SJCRH30 (cell line): ENCODE measurements around the gene HIPK3. TPM values are rescaled to one million over a fixed set of nuclear protein-coding genes. Genes with fewer than 3 reads are reported as not detected.
"Not testable (repeated sequence)": the region's sequence is repeated elsewhere in the genome, so short reads cannot be mapped to it uniquely, and the experiment has no call there.

ENCODE experiments used
- DNase-seq, 2 experiments: peaks; one replicate each; pipeline ENCODE4 v3.0.0-alpha.2; 2015 to 2020
- H3K27ac ChIP-seq: fragments of 250-450 bp; sonication (Bioruptor Pico); 2 replicates; pipeline ENCODE4 v1.5.1; 2020; ENCODE audit warnings: mild to moderate bottlenecking, moderate library complexity
- H3K27me3 ChIP-seq: fragments of 250-450 bp; sonication (Bioruptor Pico); 2 replicates; pipeline ENCODE4 v1.5.1; 2020; ENCODE audit warnings: mild to moderate bottlenecking, moderate library complexity
- H3K36me3 ChIP-seq: fragments of 250-450 bp; sonication (Bioruptor Pico); 2 replicates; pipeline ENCODE4 v1.5.1; 2020; ENCODE audit warnings: mild to moderate bottlenecking, moderate library complexity
- H3K4me1 ChIP-seq: fragments of 250-450 bp; sonication (Bioruptor Pico); 2 replicates; pipeline ENCODE4 v1.5.1; 2020; ENCODE audit warnings: mild to moderate bottlenecking, moderate library complexity
- H3K4me3 ChIP-seq: fragments of 250-450 bp; sonication (Bioruptor Pico); 2 replicates; pipeline ENCODE4 v1.5.1; 2020; ENCODE audit warnings: mild to moderate bottlenecking, moderate library complexity
- H3K9me3 ChIP-seq: fragments of 250-450 bp; sonication (Bioruptor Pico); replicated peaks from 2 replicates; pipeline ENCODE4 v1.5.1; 2020; ENCODE audit warnings: mild to moderate bottlenecking, moderate library complexity
- total RNA-seq: library from RNA; depleted of rRNA; stranded (reverse); fragments of >200 nt; shearing (Covaris generic); gene quantifications from 2 replicates; pipeline ENCODE4 v1.2.3, GENCODE V29; 2014; rRNA removed

The HIPK3 gene
- total RNA-seq, result 51.7 and 55.0 TPM in 2 replicates

GRCh38 chr11:33257160-33257896, at the start of gene HIPK3:
TSS of gene HIPK3 (plus strand) at chr11:33257381.
- H3K9me3 ChIP-seq, result no peaks in the 10 kb centered on the region
- H3K4me1 ChIP-seq, result peaks cover 7% of the 10 kb centered on the region
- DNase-seq, result peak; percentile 83 to 84
- no peaks in the 10 kb centered on the region for H3K27me3 ChIP-seq
- peak within 1 kb of the TSS; percentile 98 for H3K4me3 ChIP-seq
- H3K27ac ChIP-seq, result peak within 1 kb of the TSS; percentile 98
- no peaks in the 10 kb centered on the region for H3K36me3 ChIP-seq

- no peak overlapping the region for H3K27ac ChIP-seq
- H3K4me1 ChIP-seq, result peaks cover 4% of the 10 kb centered on the region; the same call in 1 of the 2 replicates
- no peaks in the 10 kb centered on the region; the same call in 1 of the 2 replicates for H3K9me3 ChIP-seq
- no peak overlapping the region for H3K4me3 ChIP-seq
- H3K36me3 ChIP-seq, result no peaks in the 10 kb centered on the region
- no peaks in the 10 kb centered on the region for H3K27me3 ChIP-seq
- DNase-seq, result peak; percentile 32 to 59
These were observed 49.7 kb upstream of the HIPK3 start for GRCh38 chr11:33207408-33207985.

- Histone ChIP-seq H3K27ac (no peak overlapping the region), H3K9me3 (no peaks in the 10 kb centered on the region; the same call in 1 of the 2 replicates), H3K4me1 (peaks cover 4% of the 10 kb centered on the region; the same call in 1 of the 2 replicates), H3K36me3 (no peaks in the 10 kb centered on the region), H3K27me3 (no peaks in the 10 kb centered on the region), H3K4me3 (no peak overlapping the region)
- DNase-seq, result no peak
These were observed 49.0 kb upstream of the HIPK3 start for GRCh38 chr11:33208150-33208549.

GRCh38 chr11:33211153-33211552, 46.0 kb upstream of the HIPK3 start:
- Histone ChIP-seq H3K9me3 (no peaks in the 10 kb centered on the region; the same call in 1 of the 2 replicates), H3K4me3 (no peak overlapping the region), H3K4me1 (peaks cover 4% of the 10 kb centered on the region; the same call in 1 of the 2 replicates), H3K27ac (no peak overlapping the region), H3K36me3 (no peaks in the 10 kb centered on the region), H3K27me3 (no peaks in the 10 kb centered on the region)
- no peak for DNase-seq

- H3K27me3 ChIP-seq, result no peaks in the 10 kb centered on the region
- peaks cover 4% of the 10 kb centered on the region; the same call in 1 of the 2 replicates for H3K4me1 ChIP-seq
- no peaks in the 10 kb centered on the region for H3K36me3 ChIP-seq
- DNase-seq, result peak in 1 of 2 experiments; percentile 34
- no peak overlapping the region for H3K4me3 ChIP-seq
- no peaks in the 10 kb centered on the region; the same call in 1 of the 2 replicates for H3K9me3 ChIP-seq
- no peak overlapping the region for H3K27ac ChIP-seq
These were observed 45.6 kb upstream of the HIPK3 start for GRCh38 chr11:33211580-33211979.

GRCh38 chr11:33214187-33214586, 43.0 kb upstream of the HIPK3 start:
- Histone ChIP-seq H3K27me3 (no peaks in the 10 kb centered on the region), H3K36me3 (no peaks in the 10 kb centered on the region), H3K9me3 (no peaks in the 10 kb centered on the region; the same call in 1 of the 2 replicates), H3K4me3 (no peak overlapping the region), H3K4me1 (no peaks in the 10 kb centered on the region), H3K27ac (no peak overlapping the region)
- no peak for DNase-seq

- Histone ChIP-seq H3K9me3 (no peaks in the 10 kb centered on the region; the same call in 1 of the 2 replicates), H3K36me3 (no peaks in the 10 kb centered on the region), H3K4me3 (no peak overlapping the region), H3K27me3 (no peaks in the 10 kb centered on the region), H3K4me1 (no peaks in the 10 kb centered on the region), H3K27ac (no peak overlapping the region)
- no peak for DNase-seq
These were observed 42.4 kb upstream of the HIPK3 start for GRCh38 chr11:33214767-33215166.

GRCh38 chr11:33216676-33217075, 40.5 kb upstream of the HIPK3 start:
- not testable (repeated sequence) for H3K36me3 ChIP-seq, H3K4me1 ChIP-seq, H3K27ac ChIP-seq, H3K4me3 ChIP-seq, H3K9me3 ChIP-seq, H3K27me3 ChIP-seq, DNase-seq

GRCh38 chr11:33222052-33222750, 35.0 kb upstream of the HIPK3 start:
- no peaks in the 10 kb centered on the region for H3K9me3 ChIP-seq
- no peaks in the 10 kb centered on the region for H3K36me3 ChIP-seq
- no peaks in the 10 kb centered on the region for H3K4me1 ChIP-seq
- no peak for DNase-seq
- no peak overlapping the region for H3K27ac ChIP-seq
- H3K27me3 ChIP-seq, result no peaks in the 10 kb centered on the region
- no peak overlapping the region for H3K4me3 ChIP-seq

GRCh38 chr11:33225371-33225770, 31.8 kb upstream of the HIPK3 start:
- H3K27me3 ChIP-seq, result no peaks in the 10 kb centered on the region
- no peaks in the 10 kb centered on the region for H3K9me3 ChIP-seq
- H3K36me3 ChIP-seq, result no peaks in the 10 kb centered on the region
- DNase-seq, result no peak
- no peak overlapping the region for H3K27ac ChIP-seq
- no peaks in the 10 kb centered on the region for H3K4me1 ChIP-seq
- no peak overlapping the region for H3K4me3 ChIP-seq

GRCh38 chr11:33227578-33228261, 29.5 kb upstream of the HIPK3 start:
- Histone ChIP-seq H3K4me1 (no peaks in the 10 kb centered on the region), H3K9me3 (no peaks in the 10 kb centered on the region), H3K27me3 (no peaks in the 10 kb centered on the region), H3K27ac (no peak overlapping the region), H3K36me3 (no peaks in the 10 kb centered on the region), H3K4me3 (no peak overlapping the region)
- DNase-seq, result no peak

- no peaks in the 10 kb centered on the region for H3K27me3 ChIP-seq
- no peaks in the 10 kb centered on the region for H3K36me3 ChIP-seq
- DNase-seq, result no peak
- H3K4me3 ChIP-seq, result no peak overlapping the region
- no peaks in the 10 kb centered on the region for H3K9me3 ChIP-seq
- 0 out of 2 replicates have a peak, but pooled peaks cover 5% of the 10 kb centered on the region for H3K4me1 ChIP-seq
- H3K27ac ChIP-seq, result no peak overlapping the region
These were observed 22.6 kb upstream of the HIPK3 start for GRCh38 chr11:33234397-33235190.

GRCh38 chr11:33237039-33237597, 20.1 kb upstream of the HIPK3 start:
- DNase-seq, result no peak

GRCh38 chr11:33242575-33242974, 14.6 kb upstream of the HIPK3 start:
- Histone ChIP-seq H3K27ac (no peak overlapping the region), H3K4me3 (no peak overlapping the region), H3K4me1 (no peaks in the 10 kb centered on the region), H3K27me3 (no peaks in the 10 kb centered on the region), H3K9me3 (no peaks in the 10 kb centered on the region), H3K36me3 (no peaks in the 10 kb centered on the region)
- DNase-seq, result no peak

More at GRCh38 chr11:33237039-33237597, 20.1 kb upstream of the HIPK3 start:
- no peaks in the 10 kb centered on the region for H3K27me3 ChIP-seq
- H3K4me1 ChIP-seq, result 0 out of 2 replicates have a peak, but pooled peaks cover 5% of the 10 kb centered on the region
- H3K27ac ChIP-seq, result no peak overlapping the region
- H3K9me3 ChIP-seq, result no peaks in the 10 kb centered on the region
- no peak overlapping the region for H3K4me3 ChIP-seq
- H3K36me3 ChIP-seq, result no peaks in the 10 kb centered on the region
